CD4-positive, alpha-beta T cell treated with Interleukin-21 for 1 hour (primary cell): ENCODE results near the gene EMB.
"Not testable (repeated sequence)": the region's sequence is repeated elsewhere in the genome, so short reads cannot be mapped to it uniquely, and the experiment has no call there.

Experiments
- DNase-seq: peaks from one replicate; pipeline ENCODE4 v3.0.0-alpha.2; 2020

Gene EMB, protein sequence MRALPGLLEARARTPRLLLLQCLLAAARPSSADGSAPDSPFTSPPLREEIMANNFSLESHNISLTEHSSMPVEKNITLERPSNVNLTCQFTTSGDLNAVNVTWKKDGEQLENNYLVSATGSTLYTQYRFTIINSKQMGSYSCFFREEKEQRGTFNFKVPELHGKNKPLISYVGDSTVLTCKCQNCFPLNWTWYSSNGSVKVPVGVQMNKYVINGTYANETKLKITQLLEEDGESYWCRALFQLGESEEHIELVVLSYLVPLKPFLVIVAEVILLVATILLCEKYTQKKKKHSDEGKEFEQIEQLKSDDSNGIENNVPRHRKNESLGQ

DNA sequence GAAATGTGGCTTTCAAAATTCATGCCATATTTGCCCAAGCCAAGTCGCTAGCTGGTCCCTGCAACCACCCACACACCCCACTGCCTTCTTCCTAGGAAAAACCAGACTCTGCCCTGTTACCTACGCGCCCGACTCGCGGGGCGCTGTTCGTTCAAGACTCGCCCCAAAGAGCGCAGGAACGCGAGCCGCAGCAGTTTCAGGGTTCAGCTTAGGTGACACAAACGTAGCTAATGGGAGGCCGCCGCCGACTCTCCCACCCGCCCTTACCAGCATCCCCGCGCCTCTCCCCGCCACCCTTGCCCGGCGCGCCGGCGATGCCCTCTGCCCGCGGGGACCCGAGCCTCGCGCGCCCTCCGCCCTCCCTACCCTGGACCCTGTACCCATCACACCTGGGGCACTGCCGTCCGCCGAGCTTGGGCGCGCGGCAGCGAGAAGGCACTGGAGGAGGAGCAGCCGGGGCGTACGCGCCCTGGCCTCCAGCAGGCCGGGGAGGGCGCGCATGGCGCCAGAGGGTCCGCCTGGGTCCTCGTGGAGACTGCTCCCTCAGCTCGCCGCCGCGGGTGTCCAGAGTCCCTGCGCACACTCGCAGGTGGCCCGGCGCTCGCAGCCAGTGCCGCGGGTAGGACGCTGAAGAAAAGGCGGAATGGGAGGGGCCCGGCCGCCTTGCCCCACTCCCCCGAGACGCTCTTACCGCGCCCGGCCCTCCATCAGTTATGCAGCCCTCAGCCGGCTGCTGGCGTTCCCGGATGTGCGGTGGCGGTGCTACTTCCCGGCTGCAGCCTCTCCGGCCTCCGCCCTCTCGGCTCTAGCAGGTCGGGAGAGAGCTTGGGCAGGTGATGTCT lies at the start of gene EMB:
Gene EMB, minus strand, starts transcription at position 638 of the 842 bp plus-strand sequence. Its CDS starts 137 bp downstream, at position 501.
- peak; percentile 85 for DNase-seq

DNA sequence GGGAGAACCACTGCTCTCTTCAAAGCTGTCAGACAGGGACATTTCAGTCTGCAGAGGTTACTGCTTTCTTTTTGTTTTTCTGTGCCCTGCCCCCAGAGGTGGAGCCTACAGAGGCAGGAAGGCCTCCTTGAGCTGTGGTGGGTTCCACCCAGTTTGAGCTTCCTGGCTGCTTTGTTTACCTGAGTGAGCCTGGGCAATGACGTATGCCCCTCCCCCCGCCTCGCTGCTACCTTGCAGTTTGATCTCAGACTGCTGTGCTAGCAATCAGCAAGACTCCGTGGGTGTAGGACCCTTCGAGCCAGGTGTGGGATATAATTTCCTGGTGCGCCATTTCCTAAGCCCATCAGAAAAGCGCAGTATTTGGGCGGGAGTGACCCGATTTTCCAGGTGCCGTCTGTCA lies 48.4 kb upstream of the EMB start:
- DNase-seq = peak; percentile 23

DNA sequence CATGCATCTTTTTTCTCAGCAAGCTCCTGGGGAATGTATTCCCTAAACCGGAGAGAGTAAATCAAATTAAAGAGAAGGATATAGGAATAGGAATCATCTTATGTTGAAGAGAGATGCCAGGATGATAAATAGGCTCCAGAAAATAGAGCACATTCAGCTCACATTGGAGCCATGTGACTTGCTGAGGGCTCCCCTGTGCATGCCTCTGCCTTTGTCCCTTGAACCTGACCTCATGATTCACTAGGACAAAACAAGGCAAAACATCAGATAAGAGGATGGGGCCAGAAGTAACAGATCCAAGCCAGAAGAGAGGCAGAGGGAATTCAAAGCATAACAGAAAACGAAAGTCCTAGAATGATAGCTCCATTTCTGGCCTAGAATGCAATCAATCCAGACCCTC lies 37.7 kb upstream of the EMB start:
- DNase-seq = not testable (repeated sequence)

DNA sequence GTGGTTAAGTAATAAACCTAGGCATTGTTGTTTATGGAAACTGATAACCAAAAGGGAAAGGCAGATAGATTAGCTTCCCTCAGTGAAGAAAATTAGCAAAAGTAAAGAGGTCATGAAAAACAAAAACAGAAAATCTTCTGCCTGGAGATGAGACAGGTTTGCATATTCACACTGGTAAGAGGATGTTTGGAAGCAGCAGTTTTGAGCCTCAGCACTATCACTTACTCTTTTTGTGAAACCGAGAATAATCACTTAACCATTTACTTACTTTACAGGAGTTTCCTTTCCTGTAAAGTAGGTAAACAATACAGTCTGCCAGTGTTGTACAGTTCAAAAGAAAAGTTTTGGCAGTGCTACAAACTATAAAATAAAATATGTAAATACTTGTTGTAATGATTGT lies 35.5 kb upstream of the EMB start:
- no peak for DNase-seq

DNA sequence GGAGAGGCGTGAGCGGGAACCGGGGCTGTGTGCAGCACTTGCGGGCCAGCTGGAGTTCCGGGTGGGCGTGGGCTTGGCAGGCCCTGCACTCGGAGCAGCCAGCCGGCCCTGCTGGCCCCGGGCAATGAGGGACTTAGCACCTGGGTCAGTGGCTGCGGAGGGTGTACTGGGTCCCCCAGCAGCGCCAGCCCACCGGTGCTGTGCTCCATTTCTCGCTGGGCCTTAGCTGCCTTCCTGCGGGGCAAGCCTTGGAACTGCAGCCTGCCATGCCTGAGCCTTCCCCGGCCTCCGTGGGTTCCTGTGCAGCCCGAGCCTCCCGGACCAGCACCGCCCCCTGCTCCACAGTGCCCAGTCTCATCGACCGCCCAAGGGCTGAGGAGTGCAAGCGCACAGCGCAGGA lies 23.9 kb upstream of the EMB start:
- not testable (repeated sequence) for DNase-seq

DNA sequence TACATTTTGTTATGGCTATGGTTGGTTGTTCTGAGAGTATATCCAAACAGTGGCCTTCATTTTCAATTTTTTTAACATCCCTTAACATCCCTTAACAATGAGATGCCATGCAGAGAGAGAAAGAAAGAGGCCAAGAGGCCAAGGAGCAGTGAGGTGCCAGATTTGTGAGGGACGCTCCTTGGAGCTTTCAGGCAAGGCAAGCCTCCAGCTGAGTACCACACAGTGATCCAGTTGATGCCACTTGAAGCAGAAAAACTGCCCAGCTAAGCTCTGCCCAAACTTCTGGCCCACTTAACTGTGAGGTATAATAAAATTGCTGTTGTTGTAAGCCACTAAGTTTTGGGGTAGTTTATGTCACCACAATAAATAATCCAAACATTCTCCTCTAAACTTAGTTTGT lies 22.6 kb upstream of the EMB start:
- DNase-seq = no peak

DNA sequence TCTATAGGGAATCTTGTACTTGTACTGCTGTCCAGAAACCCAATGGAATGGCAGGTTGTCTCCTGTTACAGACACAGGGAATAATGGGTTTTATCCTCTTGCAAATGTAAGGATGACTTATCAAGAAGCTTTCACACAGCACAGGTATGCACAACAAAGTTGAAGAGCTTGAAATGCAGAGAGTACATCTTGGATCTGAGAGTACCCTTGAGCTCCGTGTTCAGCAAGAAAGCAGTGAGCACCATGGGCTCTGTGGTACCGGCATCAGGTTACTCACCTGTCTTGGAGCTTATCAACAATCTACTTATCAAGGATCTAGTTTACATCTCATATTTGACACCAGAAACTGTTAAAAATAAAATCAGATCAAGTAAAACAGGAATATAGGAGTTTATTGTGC lies 22.0 kb upstream of the EMB start:
- DNase-seq = no peak

DNA sequence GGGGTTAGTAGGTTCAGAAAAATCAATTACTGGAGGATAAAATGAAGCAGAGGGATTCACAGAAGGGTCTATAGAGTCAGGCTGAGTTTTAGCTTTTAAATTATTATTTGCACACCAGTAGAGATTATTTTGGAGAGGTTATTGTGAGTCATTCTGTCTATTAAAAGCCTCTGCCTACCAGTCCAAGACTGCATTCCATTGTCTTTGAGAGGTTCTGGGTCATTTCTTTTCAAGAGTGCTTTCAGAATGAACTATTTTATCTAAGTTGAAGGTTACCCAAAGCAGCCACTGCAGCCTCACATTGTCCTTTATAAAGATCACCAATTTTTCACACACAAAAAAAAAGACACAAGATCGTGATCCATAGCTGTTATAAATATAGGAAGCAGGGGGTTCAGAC lies 21.5 kb upstream of the EMB start:
- not testable (repeated sequence) for DNase-seq

DNA sequence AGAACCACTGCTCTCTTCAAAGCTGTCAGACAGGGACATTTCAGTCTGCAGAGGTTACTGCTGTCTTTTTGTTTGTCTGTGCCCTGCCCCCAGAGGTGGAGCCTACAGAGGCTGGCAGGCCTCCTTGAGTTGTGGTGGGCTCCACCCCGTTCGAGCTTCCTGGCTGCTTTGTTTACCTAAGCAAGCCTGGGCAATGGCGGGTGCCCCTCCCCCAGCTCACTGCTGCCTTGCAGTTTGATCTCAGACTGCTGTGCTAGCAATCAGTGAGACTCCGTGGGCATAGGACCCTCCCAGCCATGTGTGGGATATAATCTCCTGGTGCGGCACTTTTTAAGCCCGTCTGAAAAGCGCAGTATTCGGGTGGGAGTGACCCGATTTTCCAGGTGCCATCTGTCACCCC lies 17.3 kb upstream of the EMB start:
- peak; percentile 60 for DNase-seq

DNA sequence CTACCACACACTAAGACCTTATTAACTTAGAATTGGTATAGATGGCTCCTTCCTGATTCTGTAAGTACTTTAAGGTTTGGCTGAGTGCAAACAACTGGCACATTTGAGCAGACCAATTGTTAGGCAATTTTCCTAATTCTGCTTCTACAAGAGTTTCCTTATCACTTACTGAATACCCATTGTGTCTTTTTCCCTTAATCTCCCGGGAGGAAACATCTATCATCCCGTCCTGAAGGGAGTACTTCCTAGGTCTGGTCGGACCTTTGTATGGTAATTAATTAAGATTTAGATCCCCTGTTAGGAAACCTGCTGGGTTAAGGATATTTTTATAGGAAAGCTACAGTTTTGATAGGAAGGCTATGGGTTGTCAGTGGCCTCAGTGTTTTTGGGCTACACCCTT lies 8.2 kb upstream of the EMB start:
- DNase-seq = not testable (repeated sequence)

DNA sequence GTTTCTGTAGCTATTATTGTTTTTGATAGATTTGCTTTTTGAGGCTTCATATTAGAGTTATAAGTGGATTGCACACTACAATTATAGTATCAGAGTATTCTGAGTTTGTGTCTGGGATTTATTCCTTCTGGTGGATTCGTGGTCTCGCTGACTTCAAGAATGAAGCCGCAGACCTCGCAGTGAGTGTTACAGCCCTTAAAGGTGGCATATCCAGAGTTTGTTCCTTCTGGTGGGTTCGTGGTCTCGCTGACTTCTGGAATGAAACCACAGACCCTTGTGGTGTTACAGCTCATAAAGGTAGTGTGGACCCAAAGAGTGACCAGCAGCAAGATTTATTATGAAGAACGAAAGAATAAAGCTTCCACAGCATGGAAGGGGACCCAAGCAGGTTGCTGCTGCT lies 6.9 kb upstream of the EMB start:
- DNase-seq = no peak

DNA sequence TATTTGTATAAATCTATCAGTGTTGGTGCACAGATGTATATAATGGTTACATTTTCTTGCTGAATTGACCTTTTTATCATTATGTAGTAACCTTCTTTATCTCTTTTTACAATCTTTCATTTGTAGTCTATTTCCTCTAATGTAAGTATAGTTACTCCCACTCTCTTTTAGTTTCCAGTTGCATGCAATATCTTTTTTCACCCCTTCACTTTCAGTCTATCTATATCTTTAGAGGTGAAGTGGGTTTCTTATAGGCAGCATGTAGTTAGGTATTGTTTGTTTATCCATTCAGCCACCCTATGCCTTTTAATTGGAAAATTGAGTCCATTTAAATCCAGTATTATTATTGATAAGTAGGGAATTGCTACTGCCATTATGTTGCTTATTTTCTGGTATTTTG lies 6.1 kb upstream of the EMB start:
- no peak for DNase-seq

DNA sequence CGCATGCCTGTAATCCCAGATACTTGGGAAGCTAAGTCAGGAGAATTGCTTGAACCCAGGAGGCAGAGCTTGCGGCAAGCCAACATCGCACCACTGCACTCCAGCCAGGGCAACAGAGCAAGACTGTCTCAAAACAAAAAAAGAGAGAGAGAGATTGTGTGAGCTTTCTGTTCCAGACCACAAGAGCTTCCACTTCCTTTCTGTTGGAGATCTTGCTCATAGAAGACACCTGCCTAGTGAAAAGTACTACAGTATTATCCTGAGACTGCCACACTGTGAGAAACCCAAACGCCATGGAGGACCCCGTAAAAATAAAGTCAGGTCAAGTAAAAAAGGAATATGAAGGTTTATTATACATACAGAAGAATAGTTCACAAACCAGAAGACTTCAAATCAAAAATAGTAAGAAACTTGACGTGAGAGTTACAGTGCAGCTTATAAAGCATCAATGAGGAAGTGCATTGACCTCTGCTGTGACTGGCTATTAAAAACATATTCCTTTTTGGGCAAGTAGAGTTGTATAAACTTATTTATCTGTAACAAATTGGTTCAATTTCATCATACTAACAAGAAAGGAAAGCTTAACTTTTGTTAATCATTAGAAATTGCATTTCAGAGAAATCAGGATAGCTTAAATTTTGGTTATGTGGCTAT lies 4.3 kb upstream of the EMB start:
- DNase-seq = peak; percentile 69

DNA sequence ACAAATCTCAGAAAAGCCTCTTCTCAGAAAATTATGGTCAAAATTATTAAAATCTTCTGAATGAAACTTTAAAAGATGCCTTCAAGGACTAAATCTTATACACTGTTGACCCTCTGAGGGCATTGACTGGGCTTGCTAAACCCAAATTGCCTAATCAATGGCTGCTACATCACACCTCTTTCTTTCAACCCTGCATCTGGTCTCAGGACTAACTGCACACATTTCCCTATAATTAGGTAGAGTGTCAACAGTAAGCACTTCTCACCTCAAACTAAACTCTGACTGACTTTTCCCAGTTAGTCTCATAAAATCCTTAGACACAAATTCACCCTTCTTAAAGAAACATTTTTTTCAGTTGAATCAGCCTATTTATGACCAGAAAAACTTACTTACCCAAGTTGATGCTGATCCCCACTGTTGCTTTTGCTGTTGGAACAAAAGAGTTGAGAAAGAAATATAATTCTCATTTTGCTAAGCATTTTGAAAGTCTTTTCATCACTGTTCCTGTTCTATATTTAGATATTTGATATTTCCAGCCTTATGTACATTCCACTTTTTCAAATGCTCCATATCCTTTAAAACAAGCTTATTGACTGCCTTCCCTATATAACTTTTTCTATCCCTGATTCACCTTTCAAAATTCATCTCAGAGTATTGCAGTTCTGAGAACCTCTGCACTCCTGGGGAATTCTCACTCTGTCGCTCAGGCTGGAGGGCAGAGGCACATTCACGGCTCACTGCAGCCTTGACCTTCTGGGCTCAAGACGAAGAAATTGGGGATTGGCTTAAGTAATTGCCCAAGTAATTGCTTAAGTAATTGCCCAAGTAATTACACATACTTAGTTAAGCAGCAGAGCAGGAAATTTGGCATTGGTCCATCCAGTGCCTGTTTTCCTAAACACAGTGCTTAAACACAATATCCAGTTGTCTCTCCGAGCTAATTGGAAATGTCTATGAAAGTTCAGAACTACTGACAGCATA lies 1.8 kb upstream of the EMB start:
- DNase-seq = not testable (repeated sequence)

DNA sequence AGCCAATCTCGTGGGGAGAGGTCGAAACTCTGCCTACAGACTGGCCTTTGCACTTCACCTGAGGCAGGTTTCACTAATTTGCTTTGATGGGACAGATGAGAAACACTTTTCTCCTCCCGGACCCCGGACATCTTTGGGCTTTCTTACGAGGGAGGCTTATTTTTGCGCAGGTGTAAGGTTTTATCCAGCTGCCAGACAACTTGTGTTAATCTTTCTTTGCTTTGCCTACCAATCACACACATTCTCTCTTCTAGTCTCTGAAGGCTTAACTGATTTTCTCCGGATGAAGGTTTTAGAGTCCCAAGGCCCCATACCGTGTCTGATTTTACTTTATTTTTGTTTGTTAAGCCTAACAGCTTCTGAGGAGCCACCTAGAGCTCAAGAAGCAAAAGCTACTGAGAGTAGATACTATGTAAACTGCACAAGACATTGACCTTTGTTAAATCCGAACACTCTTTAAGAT lies 436 bp upstream of the EMB start:
- no peak for DNase-seq

DNA sequence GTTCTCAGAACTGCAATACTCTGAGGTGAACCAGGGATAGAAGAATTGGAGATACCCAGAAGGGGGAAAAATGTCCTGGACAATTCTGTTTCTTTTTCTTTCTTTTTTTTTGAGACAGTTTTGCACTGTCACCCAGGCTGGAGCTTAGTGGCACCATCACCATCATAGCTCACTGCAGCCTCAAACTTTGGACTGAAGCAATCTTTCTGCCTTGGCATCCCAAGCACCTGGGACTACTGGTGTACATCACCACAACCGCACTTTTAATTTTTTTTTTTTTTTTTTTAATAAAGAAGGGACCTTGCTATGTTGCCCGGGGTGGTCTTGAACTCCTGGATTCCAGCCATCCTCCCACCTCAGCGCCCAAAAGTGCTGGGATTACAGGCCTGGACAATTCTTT lies 1.9 kb downstream of the EMB start:
- DNase-seq = no peak

DNA sequence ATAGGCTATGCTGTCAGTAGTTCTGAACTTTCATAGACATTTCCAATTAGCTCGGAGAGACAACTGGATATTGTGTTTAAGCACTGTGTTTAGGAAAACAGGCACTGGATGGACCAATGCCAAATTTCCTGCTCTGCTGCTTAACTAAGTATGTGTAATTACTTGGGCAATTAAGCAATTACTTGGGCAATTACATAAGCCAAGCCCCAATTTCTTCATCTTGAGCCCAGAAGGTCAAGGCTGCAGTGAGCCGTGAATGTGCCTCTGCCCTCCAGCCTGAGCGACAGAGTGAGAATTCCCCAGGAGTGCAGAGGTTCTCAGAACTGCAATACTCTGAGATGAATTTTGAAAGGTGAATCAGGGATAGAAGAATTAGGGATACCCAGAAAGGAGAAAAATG lies 3.0 kb downstream of the EMB start:
- not testable (repeated sequence) for DNase-seq

DNA sequence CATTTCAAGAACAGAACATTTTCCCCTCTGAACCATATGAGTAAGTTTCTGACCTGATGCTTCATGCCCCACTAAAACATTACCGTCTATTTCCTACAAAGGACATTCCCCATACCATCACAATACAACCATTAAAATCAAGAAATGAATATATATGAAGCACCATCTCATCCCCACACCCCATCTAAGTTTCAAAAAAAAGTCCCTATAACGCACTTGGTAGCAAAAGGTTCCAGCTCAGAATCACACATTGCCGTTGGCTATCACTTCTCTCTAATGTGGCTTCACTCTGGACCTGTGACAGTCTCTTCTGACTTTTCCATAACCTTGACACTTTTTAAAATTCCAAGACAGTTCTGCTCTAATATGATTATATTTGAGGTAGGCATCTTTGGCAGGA lies 5.9 kb downstream of the EMB start:
- peak; percentile 23 for DNase-seq

DNA sequence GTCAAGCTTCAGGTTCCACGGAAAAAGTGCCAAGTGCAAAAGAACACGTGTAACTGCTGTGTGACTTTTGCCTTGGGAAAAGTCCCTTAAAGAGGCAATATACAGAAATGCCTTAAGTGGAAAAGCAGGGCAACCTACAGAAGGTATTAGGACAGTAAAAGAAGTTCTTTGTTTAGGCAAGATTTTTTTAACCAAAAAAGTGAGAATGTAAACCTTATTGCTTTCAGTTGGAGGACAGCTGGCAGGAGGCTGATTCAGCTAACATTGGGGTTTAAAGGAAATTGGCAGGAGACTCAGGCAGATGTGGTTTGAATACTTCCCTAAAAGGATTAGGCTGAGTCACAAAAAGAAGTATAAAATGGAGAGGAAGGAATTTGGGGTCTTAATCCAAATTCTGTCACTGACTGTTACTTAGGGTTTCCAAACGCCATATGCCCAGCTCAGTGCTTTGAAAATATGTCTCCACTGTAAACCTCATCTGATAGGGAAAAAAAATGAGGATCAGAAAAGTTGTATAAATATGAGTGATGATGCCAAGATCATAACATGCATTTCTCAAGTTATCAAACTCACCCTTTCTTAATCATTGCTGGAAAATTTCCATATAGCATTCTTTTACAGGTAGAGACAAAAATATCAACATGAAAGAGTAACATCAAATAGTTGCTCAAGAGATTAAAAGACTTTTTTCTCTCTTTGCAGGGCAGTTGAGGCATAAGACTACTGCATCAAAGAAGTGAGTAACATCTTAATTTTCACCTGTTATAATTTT lies 9.8 kb downstream of the EMB start:
- not testable (repeated sequence) for DNase-seq

DNA sequence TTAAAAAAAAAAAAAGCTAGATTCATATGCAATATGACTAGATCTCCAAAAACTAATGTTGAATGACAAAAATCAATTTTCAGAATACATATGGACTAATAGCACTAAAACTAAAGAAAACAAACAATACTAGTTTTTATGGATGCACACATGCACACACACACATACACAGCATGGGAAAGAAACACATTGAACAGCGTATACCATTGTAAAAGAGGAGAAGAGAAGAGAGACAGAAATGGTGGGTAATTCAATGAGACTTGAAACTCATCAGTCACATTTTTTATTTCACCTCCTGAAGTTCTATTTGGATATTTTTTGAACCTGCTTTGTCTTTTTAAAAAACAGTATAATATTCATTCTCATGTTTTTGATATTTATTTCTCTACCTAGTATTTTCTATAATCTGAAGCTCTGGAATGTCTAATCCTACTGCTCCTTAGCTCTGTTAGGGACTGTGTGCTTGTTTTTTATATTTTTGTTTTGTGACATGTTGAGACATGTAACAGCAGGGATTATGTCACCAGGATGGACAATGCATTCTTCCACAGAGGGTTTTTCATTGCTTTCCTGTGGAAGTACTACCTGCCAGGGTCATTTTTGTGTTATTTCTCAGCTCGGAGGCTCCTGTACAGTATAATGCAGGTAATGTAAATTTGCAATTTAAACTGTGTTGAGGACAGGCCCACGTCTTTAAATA lies 17.8 kb downstream of the EMB start:
- not testable (repeated sequence) for DNase-seq
